H1 (cell line): Measurements from ENCODE around the gene C1orf174. TPM values are rescaled to one million over a fixed set of nuclear protein-coding genes. Genes with fewer than 3 reads are reported as not detected.

ENCODE experiments used
- CTCF ChIA-PET: fragments of 300-600 bp; sonication (Branson Sonifier 250); formaldehyde crosslinking; loops from one replicate; lab custom pipeline; 2021; ENCODE audit not compliant: partially characterized antibody; lab: Charles Lee
- POLR2A ChIA-PET: fragments of 300-600 bp; sonication (Branson Sonifier 250); formaldehyde crosslinking; loops from one replicate; lab custom pipeline; 2021; ENCODE audit warnings: inconsistent platforms; ENCODE audit not compliant: partially characterized antibody; lab: Charles Lee
- DNase-seq, 2 experiments: peaks; one replicate each; pipeline versions ENCODE4 v3.0.0 to v3.0.0-alpha.2; 2010 to 2022; ENCODE audit warnings: low spot score in 2 of 2, low read depth in 1 of 2, mixed read lengths in 1 of 2
- FAIRE-seq: peaks from 2 replicates; lab custom pipeline; 2011; peaks lifted over from hg19 to GRCh38; lab: Jason Lieb, UNC
- H2AFZ ChIP-seq: 2 replicates; pipeline ENCODE4 v1.8.1; 2012; ENCODE audit warnings: low read length, inconsistent platforms
- H2AK5ac ChIP-seq: 2 replicates; pipeline ENCODE4 v1.6.1; 2013; ENCODE audit warnings: low read depth, low read length
- H2BK120ac ChIP-seq: replicated peaks from 2 replicates; pipeline ENCODE3; 2013; ENCODE audit warnings: low read depth, low read length, inconsistent platforms
- H2BK12ac ChIP-seq: 2 replicates; pipeline ENCODE4 v1.6.1; 2013; ENCODE audit warnings: low read depth, low read length
- H2BK15ac ChIP-seq: 2 replicates; pipeline ENCODE4 v1.6.1; 2013; ENCODE audit warnings: low read length
- H2BK20ac ChIP-seq: 2 replicates; pipeline ENCODE4 v1.6.1; 2013; ENCODE audit warnings: low read length
- H2BK5ac ChIP-seq: 2 replicates; pipeline ENCODE4 v1.6.1; 2013; ENCODE audit warnings: low read depth, low read length
- H3K14ac ChIP-seq: 2 replicates; pipeline ENCODE4 v1.6.1; 2013; ENCODE audit warnings: inconsistent platforms; ENCODE audit not compliant: insufficient read length
- H3K18ac ChIP-seq: 2 replicates; pipeline ENCODE4 v1.6.1; 2013; ENCODE audit warnings: low read length; ENCODE audit errors: extremely low read depth
- H3K23ac ChIP-seq: 2 replicates; pipeline ENCODE4 v1.6.1; 2013; ENCODE audit warnings: inconsistent platforms; ENCODE audit not compliant: insufficient read length
- H3K23me2 ChIP-seq: 2 replicates; pipeline ENCODE4 v1.6.1; 2013; ENCODE audit warnings: low read depth, low read length
- H3K27ac ChIP-seq: 2 replicates; pipeline ENCODE4 v1.6.1; 2011; ENCODE audit warnings: low read depth, low read length, inconsistent platforms
- H3K27me3 ChIP-seq, 4 experiments: replicated peaks in 1 of 4; 1 replicate in 1 of 4; 2 replicates in 3 of 4; pipeline versions ENCODE4 v1.6.1 to v1.8.1; 2011 to 2013; ENCODE audit warnings: low read length in 3 of 4, mild to moderate bottlenecking in 3 of 4, inconsistent platforms in 2 of 4, mixed read lengths in 2 of 4, moderate library complexity in 1 of 4; ENCODE audit not compliant: control insufficient read depth in 3 of 4, insufficient read depth in 3 of 4; ENCODE audit errors: extremely low read depth in 1 of 4
- H3K36me3 ChIP-seq, 4 experiments: 2 replicates each; pipeline versions ENCODE4 v1.6.1 to v1.8.1; 2011 to 2013; ENCODE audit warnings: mild to moderate bottlenecking in 4 of 4, low read length in 3 of 4, moderate library complexity in 2 of 4, control low read depth in 1 of 4, inconsistent platforms in 1 of 4; ENCODE audit not compliant: insufficient read depth in 4 of 4, control insufficient read depth in 2 of 4
- H3K4ac ChIP-seq: replicated peaks from 2 replicates; pipeline ENCODE3; 2013; ENCODE audit warnings: low read length, low read depth, mixed read lengths, inconsistent platforms; ENCODE audit not compliant: insufficient read length
- H3K4me1 ChIP-seq, 4 experiments: replicated peaks in 1 of 4; 1 replicate in 1 of 4; 2 replicates in 3 of 4; pipeline versions ENCODE4 v1.6.1 to v1.8.1; 2011 to 2013; ENCODE audit warnings: low read length in 3 of 4, inconsistent platforms in 2 of 4, mixed read lengths in 1 of 4; ENCODE audit not compliant: insufficient read depth in 4 of 4, control insufficient read depth in 3 of 4
- H3K4me2 ChIP-seq, 2 experiments: 2 replicates each; pipeline versions ENCODE4 v1.6.1 to v1.8.1; 2011 to 2013; ENCODE audit warnings: low read depth in 2 of 2, low read length in 2 of 2, control low read depth in 1 of 2, inconsistent platforms in 1 of 2, mild to moderate bottlenecking in 1 of 2; ENCODE audit not compliant: insufficient read depth in 1 of 2
- H3K4me3 ChIP-seq, 4 experiments: fragments of 200-600, 300-600 bp in 1 of 4; sonication (generic), shearing (Covaris generic), sonication (Bioruptor Twin) in 1 of 4; 2 replicates each; pipeline versions ENCODE4 v1.5.1 to v1.8.1; 2011 to 2016; ENCODE audit warnings: low read length in 4 of 4, low read depth in 3 of 4, control low read depth in 2 of 4, inconsistent platforms in 2 of 4, mild to moderate bottlenecking in 2 of 4, mixed read lengths in 1 of 4, moderate library complexity in 1 of 4; ENCODE audit not compliant: insufficient read depth in 2 of 4; ENCODE audit errors: extremely low read depth in 1 of 4
- H3K56ac ChIP-seq: replicated peaks from 2 replicates; pipeline ENCODE3; 2013; ENCODE audit warnings: low read depth, mild to moderate bottlenecking, mixed read lengths, low read length, inconsistent platforms; ENCODE audit not compliant: insufficient read length
- H3K79me1 ChIP-seq: 2 replicates; pipeline ENCODE4 v1.6.1; 2013; ENCODE audit warnings: low read depth, low read length, control low read depth
- H3K79me2 ChIP-seq, 2 experiments: 2 replicates each; pipeline versions ENCODE4 v1.6.1 to v1.8.1; 2012 to 2013; ENCODE audit warnings: low read length in 2 of 2, mild to moderate bottlenecking in 2 of 2, inconsistent platforms in 1 of 2; ENCODE audit not compliant: insufficient read depth in 2 of 2, control insufficient read depth in 1 of 2
- H3K9ac ChIP-seq, 4 experiments: replicated peaks in 1 of 4; 1 replicate in 1 of 4; 2 replicates in 3 of 4; pipeline versions ENCODE4 v1.6.1 to v1.8.1; 2011 to 2013; ENCODE audit warnings: low read depth in 3 of 4, low read length in 3 of 4, control low read depth in 2 of 4, mild to moderate bottlenecking in 2 of 4, moderate library complexity in 2 of 4, inconsistent platforms in 1 of 4; ENCODE audit errors: extremely low read depth in 1 of 4
- H3K9me3 ChIP-seq, 2 experiments: 2 replicates each; pipeline versions ENCODE4 v1.6.1 to v1.8.1; 2012 to 2013; ENCODE audit warnings: mild to moderate bottlenecking in 2 of 2, moderate library complexity in 2 of 2, control low read depth in 1 of 2, inconsistent platforms in 1 of 2, low read depth in 1 of 2, low read length in 1 of 2, mixed read lengths in 1 of 2; ENCODE audit not compliant: insufficient read depth in 2 of 2
- H4K20me1 ChIP-seq, 2 experiments: replicated peaks in 1 of 2; 2 replicates each; pipeline versions ENCODE3 to v1.8.1; 2011 to 2013; ENCODE audit warnings: inconsistent platforms in 2 of 2, low read length in 2 of 2, mild to moderate bottlenecking in 1 of 2; ENCODE audit not compliant: insufficient read depth in 2 of 2, control insufficient read depth in 1 of 2
- H4K5ac ChIP-seq: 2 replicates; pipeline ENCODE4 v1.6.1; 2013; ENCODE audit warnings: low read length, low read depth, mixed read lengths, inconsistent platforms; ENCODE audit not compliant: insufficient read length
- H4K8ac ChIP-seq: 2 replicates; pipeline ENCODE4 v1.8.0; 2013; ENCODE audit warnings: mild to moderate bottlenecking, moderate library complexity, low read length, inconsistent platforms; ENCODE audit not compliant: insufficient read depth; ENCODE audit errors: extremely low read depth
- H4K91ac ChIP-seq: replicated peaks from 2 replicates; pipeline ENCODE3; 2013; ENCODE audit warnings: low read length, mixed read lengths, inconsistent platforms; ENCODE audit not compliant: insufficient read length
- BCL11A ChIP-seq, 2 experiments: IDR thresholded peaks; one replicate each; pipeline ENCODE4 v1.6.1; 2011; ENCODE audit warnings: low read depth in 2 of 2, low read length in 2 of 2, mild to moderate bottlenecking in 2 of 2
- CTBP2 ChIP-seq: IDR thresholded peaks from 2 replicates; pipeline ENCODE4 v1.7.0; 2011; ENCODE audit warnings: borderline replicate concordance, mild to moderate bottlenecking, moderate library complexity, mixed read lengths, low read length; ENCODE audit not compliant: insufficient read depth, insufficient read length
- EP300 ChIP-seq, 2 experiments: IDR thresholded peaks; 1 replicate in 1 of 2; 2 replicates in 1 of 2; pipeline ENCODE4 v1.6.1; 2011 to 2012; ENCODE audit warnings: low read depth in 2 of 2, low read length in 2 of 2, mild to moderate bottlenecking in 2 of 2, borderline replicate concordance in 1 of 2, inconsistent platforms in 1 of 2, moderate library complexity in 1 of 2
- HDAC2 ChIP-seq, 2 experiments: fragments of 300-600 bp in 1 of 2; sonication (generic) in 1 of 2; IDR thresholded peaks; 2 replicates each; pipeline ENCODE4 v1.6.1; 2011 to 2012; ENCODE audit warnings: low read depth in 2 of 2, low read length in 2 of 2, mild to moderate bottlenecking in 2 of 2, moderate library complexity in 2 of 2, borderline replicate concordance in 1 of 2, inconsistent platforms in 1 of 2
- WGBS, 2 experiments: shearing (Covaris generic) in 1 of 2; methylation state at CpG; one replicate each; pipeline versions ENCODE4 v1.1.6 to v1.1.7; 2013 to 2015; ENCODE audit warnings: low lambda C conversion rate in 2 of 2, mixed read lengths in 2 of 2, inconsistent platforms in 1 of 2, low coverage in 1 of 2, missing lambda C conversion rate in 1 of 2; ENCODE audit not compliant: insufficient replicate concordance in 2 of 2, insufficient coverage in 1 of 2, insufficient read length in 1 of 2; ENCODE audit errors: extremely low coverage in 1 of 2, missing lambda C conversion rate in 1 of 2; 5-methylcytosine and 5-hydroxymethylcytosine counted together
- polyA plus RNA-seq, 7 experiments: library from polyadenylated mRNA; depleted of rRNA in 3 of 7; stranded (reverse) in 5 of 7; unstranded in 2 of 7; fragments of >200 nt in 5 of 7; fragments of 200-250 nt in 2 of 7; gene quantifications; 1 replicate in 5 of 7; 2 replicates in 1 of 7; 4 replicates in 1 of 7; pipeline versions ENCODE4 v1.2.1 to v1.2.3, GENCODE V29; 2011 to 2013; ENCODE audit warnings: missing spikeins in 2 of 7, mixed read lengths in 2 of 7
- total RNA-seq: library from RNA; stranded (reverse); fragmentation: NEBNext Ultra II Directional; extraction: Animal tissue kit (Norgen Biotek cat#: 25700); gene quantifications from 2 replicates; pipeline ENCODE4 v1.2.1, GENCODE V29; 2021

C1orf174 gene
- total and polyA plus RNA-seq, 2 of the 8 experiments (the other 6 are each of a cell fraction or from before 2014, with no cell fraction given) = 28.4 to 32.4 TPM

GRCh38 chr1:3899754-3900149 lies 320 bp downstream of the C1orf174 start:
- no peak overlapping the region; the same call in 1 of the 2 replicates for H2AFZ ChIP-seq
- TF ChIP-seq CTBP2 = no peak
- TF ChIP-seq BCL11A (IDR thresholded peaks at IDR 0.05; ENCODE audit: low read depth in 2 of 2, low read length in 2 of 2) = no peak
- TF ChIP-seq EP300 (IDR thresholded peaks at IDR 0.05; ENCODE audit: borderline replicate concordance in 1 of 2, low read depth in 2 of 2, low read length in 2 of 2) = no peak
- TF ChIP-seq HDAC2 (IDR thresholded peaks at IDR 0.05; ENCODE audit: borderline replicate concordance in 1 of 2, low read depth in 2 of 2, low read length in 2 of 2) = peak; percentile 18 to 55; a peak in 1 of 4 replicates

More at GRCh38 chr1:3899754-3900149, 320 bp downstream of the C1orf174 start:
- H3K9me3 ChIP-seq = no peaks in the 10 kb centered on the region
- H2AK5ac ChIP-seq = no peak overlapping the region
- H3K4me1 ChIP-seq = peaks cover 0 to 12% (median 3%) of the 10 kb centered on the region in 4 experiments; a peak in 1 of 7 replicates
- H3K14ac ChIP-seq = no peak overlapping the region
- no peak overlapping the region for H4K5ac ChIP-seq
- peaks cover 4 to 13% of the 10 kb centered on the region in 2 experiments for H4K20me1 ChIP-seq
- ChIA-PET POLR2A (interaction anchor here (0.6 to 3.3 kb wide), 11 partner anchors 9 to 827 kb away, joined by 3 to 29 read pairs (median 4); partner anchors contain the start of genes CEP104, DFFB and LRRC47), CTCF (interaction anchor here (0.6 to 2.0 kb wide), 7 partner anchors 10 to 996 kb away, joined by 3 to 9 read pairs (median 3); partner anchors contain the start of genes CEP104 and DFFB)
- H3K18ac ChIP-seq = no peak overlapping the region; the same call in 1 of the 2 replicates
- WGBS, 2 experiments = 1% methylated on average over 15 of the region's 26 CpGs; no CpG with 5 or more reads in 1 of the 2 experiments
- no peaks in the 10 kb centered on the region for H3K27me3 ChIP-seq
- H3K27ac ChIP-seq = peak overlapping the region; percentile 98
- H4K8ac ChIP-seq = peak overlapping the region; percentile 62; the same call in 1 of the 2 replicates
- peak overlapping the region; percentile 39 to 93 (median 78); a peak in 6 of 7 replicates for H3K9ac ChIP-seq
- peak overlapping the region; percentile 79 to 82 for H3K4me2 ChIP-seq
- H3K4me3 ChIP-seq = peak overlapping the region; percentile 72 to 92 (median 84)
- H2BK120ac ChIP-seq = no peak overlapping the region
- H3K4ac ChIP-seq = no peak overlapping the region
- FAIRE-seq = no peak
- no peak overlapping the region for H4K91ac ChIP-seq
- no peak overlapping the region for H2BK15ac ChIP-seq
- H2BK20ac ChIP-seq = no peak overlapping the region
- H3K79me1 ChIP-seq = peaks cover 15% of the 10 kb centered on the region
- H3K23me2 ChIP-seq = peaks cover 8% of the 10 kb centered on the region
- H3K23ac ChIP-seq = no peak overlapping the region
- H2BK5ac ChIP-seq = peak overlapping the region; percentile 98
- H3K36me3 ChIP-seq = 0 out of 8 replicates have a peak, but pooled peaks cover 0 to 5% (median 2%) of the 10 kb centered on the region in 4 experiments
- H2BK12ac ChIP-seq = no peak overlapping the region
- H3K56ac ChIP-seq = peak overlapping the region; percentile 32
- DNase-seq = no peak
- H3K79me2 ChIP-seq = peaks cover 7 to 47% of the 10 kb centered on the region in 2 experiments
